ENCODE measurements around the gene FUT2. TPM values are rescaled to one million over a fixed set of nuclear protein-coding genes. Genes with fewer than 3 reads are reported as not detected.

FUT2 gene
- total and polyA plus RNA-seq, 2 donors (not counting 1 experiment from before 2014, with no cell fraction given): not detected

- POLR2A ChIA-PET: interaction anchor here (0.6 kb wide), 1 partner anchor 278 kb away, joined by 3 read pairs; no protein-coding TSS in a partner anchor
- Histone ChIP-seq H3K4me3 (ENCODE audit: control extremely low read depth in 1 of 5, extremely low read depth in 1 of 5, insufficient read depth in 1 of 5, low read depth in 2 of 5, low read length in 4 of 5) (no peak within 1 kb of the TSS), H3K36me3 (replicated peaks in 1 of 2; ENCODE audit: control extremely low read depth in 1 of 2, control insufficient read depth in 1 of 2, extremely low read depth in 1 of 2, insufficient read depth in 2 of 2, low read length in 1 of 2) (no peaks in the 10 kb centered on the region), H3K27me3 (replicated peaks in 1 of 4; ENCODE audit: control extremely low read depth in 1 of 4, control insufficient read depth in 3 of 4, insufficient read depth in 4 of 4, low read length in 3 of 4) (no peaks in the 10 kb centered on the region), H3K4me1 (ENCODE audit: control insufficient read depth in 2 of 2, insufficient read depth in 2 of 2, low read length in 2 of 2) (peaks cover 4 to 10% of the 10 kb centered on the region in 2 donors), H4K20me1 (ENCODE audit: control insufficient read depth, insufficient read depth, low read length, poor library complexity, severe bottlenecking) (no peaks in the 10 kb centered on the region), H3K79me2 (ENCODE audit: control insufficient read depth, insufficient read depth, low read length) (no peaks in the 10 kb centered on the region), H2AFZ (ENCODE audit: insufficient read depth, low read depth, low read length, poor library complexity, severe bottlenecking) (no peak within 1 kb of the TSS), H3K27ac (ENCODE audit: low read length in 2 of 2) (no peak within 1 kb of the TSS), H3K9me3 (ENCODE audit: control extremely low read depth in 1 of 3, control insufficient read depth in 2 of 3, insufficient read depth in 1 of 3, low read length in 2 of 3) (peaks cover 0 to 6% (median 0%) of the 10 kb centered on the region in 3 donors), H3K9ac (ENCODE audit: low read length) (no peak within 1 kb of the TSS), H3K4me2 (replicated peaks; ENCODE audit: low read depth, low read length, poor library complexity, severe bottlenecking) (no peak within 1 kb of the TSS)
- 92% methylated on average over 19 of the region's 25 CpGs for WGBS (ENCODE audit: insufficient coverage)
- TF ChIP-seq EZH2 (IDR thresholded peaks at IDR 0.05; ENCODE audit: borderline replicate concordance, insufficient read depth, low read depth, low read length, poor library complexity, severe bottlenecking): no peak
- TF ChIP-seq, protein P1, sequence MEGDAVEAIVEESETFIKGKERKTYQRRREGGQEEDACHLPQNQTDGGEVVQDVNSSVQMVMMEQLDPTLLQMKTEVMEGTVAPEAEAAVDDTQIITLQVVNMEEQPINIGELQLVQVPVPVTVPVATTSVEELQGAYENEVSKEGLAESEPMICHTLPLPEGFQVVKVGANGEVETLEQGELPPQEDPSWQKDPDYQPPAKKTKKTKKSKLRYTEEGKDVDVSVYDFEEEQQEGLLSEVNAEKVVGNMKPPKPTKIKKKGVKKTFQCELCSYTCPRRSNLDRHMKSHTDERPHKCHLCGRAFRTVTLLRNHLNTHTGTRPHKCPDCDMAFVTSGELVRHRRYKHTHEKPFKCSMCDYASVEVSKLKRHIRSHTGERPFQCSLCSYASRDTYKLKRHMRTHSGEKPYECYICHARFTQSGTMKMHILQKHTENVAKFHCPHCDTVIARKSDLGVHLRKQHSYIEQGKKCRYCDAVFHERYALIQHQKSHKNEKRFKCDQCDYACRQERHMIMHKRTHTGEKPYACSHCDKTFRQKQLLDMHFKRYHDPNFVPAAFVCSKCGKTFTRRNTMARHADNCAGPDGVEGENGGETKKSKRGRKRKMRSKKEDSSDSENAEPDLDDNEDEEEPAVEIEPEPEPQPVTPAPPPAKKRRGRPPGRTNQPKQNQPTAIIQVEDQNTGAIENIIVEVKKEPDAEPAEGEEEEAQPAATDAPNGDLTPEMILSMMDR (IDR thresholded peaks at IDR 0.05): no peak
- CTCF ChIA-PET: interaction anchor here (3.3 to 5.4 kb wide), 2 partner anchors 28 to 66 kb away, joined by 18 to 51 read pairs; partner anchors contain the start of gene CA11
- H3K27ac Mint-ChIP-seq: no peak within 1 kb of the TSS
- H3K27me3 Mint-ChIP-seq: peaks cover 6% of the 10 kb centered on the region
- H3K9me3 Mint-ChIP-seq (ENCODE audit: insufficient read depth): peaks cover 3% of the 10 kb centered on the region
- no peak within 1 kb of the TSS for H3K4me3 Mint-ChIP-seq
- peaks cover 6% of the 10 kb centered on the region for H3K4me1 Mint-ChIP-seq
- DNase-seq (no peak), ATAC-seq (ENCODE audit: low read depth) (no peak)
- intact Hi-C loops (cut with micrococcal nuclease): no loop called here
Observed at GRCh38 chr19:48672994-48673393, 22.8 kb upstream of the FUT2 start, which contains the start of gene NTN5. Gene NTN5, minus strand, starts transcription at chr19:48673017. Its CDS starts 2,031 bp downstream, at chr19:48670986.

DNA sequence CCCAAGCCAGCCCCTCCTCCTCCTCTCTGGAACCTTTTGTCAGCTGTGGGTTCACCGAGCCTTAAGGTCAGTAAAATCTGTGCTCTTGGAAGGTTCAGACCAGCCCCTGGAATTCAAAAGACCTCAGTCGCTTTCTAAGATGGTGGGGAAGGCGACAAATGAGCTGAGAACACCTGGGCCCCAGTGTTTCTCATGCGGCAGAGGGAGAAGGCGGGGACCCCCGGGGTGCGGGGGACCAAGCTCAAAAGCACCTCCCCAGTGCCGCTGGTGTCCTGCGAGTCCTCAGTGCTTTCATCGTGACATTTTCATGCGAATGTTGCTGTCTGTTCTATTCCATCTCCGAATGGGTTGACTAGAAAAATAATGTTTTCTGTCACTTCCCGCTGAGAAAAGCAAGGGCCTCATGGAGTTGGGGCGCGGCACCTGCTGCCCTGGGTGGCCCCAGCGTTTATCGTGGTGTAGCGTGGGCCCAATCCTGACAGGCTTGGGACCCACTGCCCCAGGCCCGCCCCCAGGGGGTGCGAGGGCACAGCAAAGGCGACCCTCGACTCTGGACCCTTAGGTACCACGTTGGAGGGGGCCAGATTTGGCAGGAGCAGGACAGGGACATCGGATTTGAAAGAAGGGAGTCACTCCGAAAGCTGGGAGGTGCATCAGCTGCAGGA is 22.2 kb upstream of the FUT2 start:
- WGBS (ENCODE audit: insufficient coverage): 86% methylated on average over 25 of the region's 25 CpGs
- H4K20me1 ChIP-seq (ENCODE audit: control insufficient read depth, insufficient read depth, low read length, poor library complexity, severe bottlenecking): no peaks in the 10 kb centered on the region
- POLR2A ChIA-PET: interaction anchor here (0.6 kb wide), 1 partner anchor 277 kb away, joined by 3 read pairs; no protein-coding TSS in a partner anchor

More for the DNA sequence above, 22.2 kb upstream of the FUT2 start:
- H3K9me3 ChIP-seq (ENCODE audit: control extremely low read depth in 1 of 3, control insufficient read depth in 2 of 3, insufficient read depth in 1 of 3, low read length in 2 of 3): peaks cover 0 to 4% (median 0%) of the 10 kb centered on the region in 3 donors
- H3K4me1 ChIP-seq (ENCODE audit: control insufficient read depth in 2 of 2, insufficient read depth in 2 of 2, low read length in 2 of 2): peaks cover 4 to 10% of the 10 kb centered on the region in 2 donors
- no peak overlapping the region for H3K9ac ChIP-seq (ENCODE audit: low read length)
- Mint-ChIP-seq H3K9me3 (ENCODE audit: insufficient read depth) (peaks cover 3% of the 10 kb centered on the region), H3K27me3 (peaks cover 6% of the 10 kb centered on the region), H3K27ac (no peak overlapping the region), H3K4me1 (peaks cover 6% of the 10 kb centered on the region), H3K4me3 (no peak overlapping the region)
- no peak overlapping the region for H3K4me2 ChIP-seq (replicated peaks; ENCODE audit: low read depth, low read length, poor library complexity, severe bottlenecking)
- CTCF ChIA-PET: interaction anchor here (1.2 to 5.4 kb wide), 5 partner anchors 14 to 109 kb away, joined by 3 to 51 read pairs (median 18); partner anchors contain the start of gene CA11
- TF ChIP-seq EZH2 (IDR thresholded peaks at IDR 0.05; ENCODE audit: borderline replicate concordance, insufficient read depth, low read depth, low read length, poor library complexity, severe bottlenecking): no peak
- TF ChIP-seq, protein P1 (IDR thresholded peaks at IDR 0.05): no peak
- no peak for ATAC-seq (ENCODE audit: low read depth)
- DNase-seq: no peak
- no peaks in the 10 kb centered on the region for H3K36me3 ChIP-seq (replicated peaks in 1 of 2; ENCODE audit: control extremely low read depth in 1 of 2, control insufficient read depth in 1 of 2, extremely low read depth in 1 of 2, insufficient read depth in 2 of 2, low read length in 1 of 2)
- H3K27ac ChIP-seq (ENCODE audit: low read length in 2 of 2): no peak overlapping the region
- no peak overlapping the region for H2AFZ ChIP-seq (ENCODE audit: insufficient read depth, low read depth, low read length, poor library complexity, severe bottlenecking)
- no peak overlapping the region for H3K4me3 ChIP-seq (ENCODE audit: control extremely low read depth in 1 of 5, extremely low read depth in 1 of 5, insufficient read depth in 1 of 5, low read depth in 2 of 5, low read length in 4 of 5)
- intact Hi-C loops (cut with micrococcal nuclease): no loop called here
- H3K27me3 ChIP-seq (replicated peaks in 1 of 4; ENCODE audit: control extremely low read depth in 1 of 4, control insufficient read depth in 3 of 4, insufficient read depth in 4 of 4, low read length in 3 of 4): no peaks in the 10 kb centered on the region
- no peaks in the 10 kb centered on the region for H3K79me2 ChIP-seq (ENCODE audit: control insufficient read depth, insufficient read depth, low read length)
